GM23338 (cell line): Measurements from ENCODE around the gene FCHSD1. TPM values are rescaled to one million over a fixed set of nuclear protein-coding genes. Genes with fewer than 3 reads are reported as not detected.

ENCODE experiments used
- ATAC-seq: fragments of 200-7000 bp; cut with Tn5 transposase; 3 replicates; pipeline ENCODE4 v1.9.1; 2020
- DNase-seq: peaks from one replicate; pipeline ENCODE4 v3.0.0-alpha.2; 2015; ENCODE audit warnings: low spot score
- H2AFZ ChIP-seq: fragments of 200-600 bp; sonication (generic); 2 replicates; pipeline ENCODE4 v1.8.0; 2016; ENCODE audit warnings: antibody characterized with exemption, mild to moderate bottlenecking, moderate library complexity
- H3F3A ChIP-seq: fragments of 200-600 bp; sonication (generic); replicated peaks from 2 replicates; pipeline ENCODE4 v1.8.0; 2017; ENCODE audit warnings: antibody characterized with exemption, mixed run types, low read depth
- H3K27ac ChIP-seq: fragments of 200-600 bp; sonication (generic); 2 replicates; pipeline ENCODE4 v1.6.1; 2016; ENCODE audit warnings: low read depth
- H3K27me3 ChIP-seq: fragments of 200-600 bp; sonication (generic); 2 replicates; pipeline ENCODE4 v1.8.0; 2016; ENCODE audit warnings: mild to moderate bottlenecking, mixed run types, moderate library complexity; ENCODE audit not compliant: insufficient read depth
- H3K36me3 ChIP-seq: fragments of 200-600 bp; sonication (generic); 2 replicates; pipeline ENCODE4 v1.8.0; 2016; ENCODE audit warnings: mild to moderate bottlenecking; ENCODE audit not compliant: insufficient read depth
- H3K4me1 ChIP-seq: fragments of 200-600 bp; sonication (generic); 2 replicates; pipeline ENCODE4 v1.8.0; 2016; ENCODE audit warnings: mild to moderate bottlenecking, moderate library complexity; ENCODE audit not compliant: insufficient read depth
- H3K4me2 ChIP-seq: fragments of 200-600 bp; sonication (generic); 2 replicates; pipeline ENCODE4 v1.7.1; 2017; ENCODE audit warnings: mixed run types
- H3K4me3 ChIP-seq: fragments of 200-600 bp; sonication (generic); 2 replicates; pipeline ENCODE4 v1.6.1; 2016; ENCODE audit warnings: mixed run types
- H3K79me2 ChIP-seq: fragments of 200-600 bp; sonication (generic); replicated peaks from 2 replicates; pipeline ENCODE4 v1.8.0; 2017; ENCODE audit warnings: mild to moderate bottlenecking; ENCODE audit not compliant: insufficient read depth
- H3K9me2 ChIP-seq: fragments of 200-600 bp; sonication (generic); 2 replicates; pipeline ENCODE4 v1.8.0; 2017; ENCODE audit not compliant: insufficient read depth
- H4K20me1 ChIP-seq: fragments of 200-600 bp; sonication (generic); replicated peaks from 2 replicates; pipeline ENCODE4 v1.8.0; 2017; ENCODE audit warnings: mild to moderate bottlenecking; ENCODE audit not compliant: insufficient read depth
- H3K27ac Mint-ChIP-seq: 2 replicates; pipeline ENCODE4 v1.8.0; 2020; ENCODE audit warnings: inconsistent platforms, mild to moderate bottlenecking, moderate library complexity, mixed read lengths
- H3K27me3 Mint-ChIP-seq: 3 replicates; pipeline ENCODE4 v1.8.0; 2022; ENCODE audit warnings: low read depth, mild to moderate bottlenecking, moderate library complexity, mixed read lengths, inconsistent platforms; ENCODE audit not compliant: insufficient read depth, poor library complexity
- H3K36me3 Mint-ChIP-seq: 3 replicates; pipeline ENCODE4 v1.8.0; 2021; ENCODE audit warnings: low read depth, mild to moderate bottlenecking, inconsistent platforms, moderate library complexity, mixed read lengths
- H3K4me1 Mint-ChIP-seq: 3 replicates; pipeline ENCODE4 v1.8.0; 2020; ENCODE audit warnings: mild to moderate bottlenecking, inconsistent platforms, mixed read lengths
- H3K4me3 Mint-ChIP-seq: 3 replicates; pipeline ENCODE4 v1.8.0; 2021; ENCODE audit warnings: moderate library complexity, mild to moderate bottlenecking, inconsistent platforms, mixed read lengths
- H3K9me3 Mint-ChIP-seq: 3 replicates; pipeline ENCODE4 v1.8.0; 2020; ENCODE audit warnings: moderate library complexity, mild to moderate bottlenecking, inconsistent platforms, mixed read lengths
- CREB1 ChIP-seq: fragments of 250-450 bp; sonication (Bioruptor Pico); IDR thresholded peaks from 2 replicates; pipeline ENCODE4 v1.5.0; 2020; ENCODE audit warnings: low read depth, mild to moderate bottlenecking, moderate library complexity
- EZH2 ChIP-seq: fragments of 200-600 bp; sonication (generic); IDR thresholded peaks from one replicate; pipeline ENCODE4 v1.8.0; 2017; ENCODE audit warnings: antibody characterized with exemption, mild to moderate bottlenecking, low read depth; ENCODE audit not compliant: unreplicated experiment
- EZH2phosphoT487 ChIP-seq: fragments of 200-600 bp; sonication (generic); IDR thresholded peaks from one replicate; pipeline ENCODE4 v1.8.1; 2018; ENCODE audit warnings: antibody characterized with exemption; ENCODE audit not compliant: unreplicated experiment
- POLR2AphosphoS5 ChIP-seq: IDR thresholded peaks from 2 replicates; pipeline ENCODE4 v1.6.1; 2016; ENCODE audit warnings: antibody characterized with exemption, low read depth
- ZNF114 ChIP-seq: fragments of 250-450 bp; sonication (Bioruptor Pico); IDR thresholded peaks from 2 replicates; pipeline ENCODE4 v1.5.0; 2020; ENCODE audit warnings: mild to moderate bottlenecking, moderate library complexity
- ZNF331 ChIP-seq: fragments of 250-450 bp; sonication (Bioruptor Pico); IDR thresholded peaks from 2 replicates; pipeline ENCODE4 v1.5.0; 2020; ENCODE audit warnings: low read depth, mild to moderate bottlenecking, moderate library complexity
- polyA plus RNA-seq: library from polyadenylated mRNA; unstranded; fragments of >200 nt; fragmentation: Nextera tagmentation; extraction: Ambion mirVana; gene quantifications from 2 replicates; pipeline ENCODE4 v1.2.1, GENCODE V29; 2016
- total RNA-seq: library from RNA; depleted of rRNA; stranded (reverse); fragments of >200 nt; shearing (Covaris generic); gene quantifications from 2 replicates; pipeline ENCODE4 v1.2.3, GENCODE V29; 2014
- TF ChIP-seq, protein P1 (sequence below): fragments of 250-450 bp; sonication (Bioruptor Pico); IDR thresholded peaks from 2 replicates; pipeline ENCODE4 v1.5.0; 2020; ENCODE audit warnings: mild to moderate bottlenecking, moderate library complexity
- TF ChIP-seq, protein P2 (sequence below), 2 experiments: fragments of 200-600 bp in 1 of 2; sonication (generic) in 1 of 2; conservative IDR thresholded peaks; 2 replicates each; pipeline versions ENCODE4 v1.5.1 to v1.6.1; 2016 to 2017; ENCODE audit warnings: antibody characterized with exemption in 2 of 2, low read depth in 2 of 2, mild to moderate bottlenecking in 2 of 2, moderate library complexity in 1 of 2

Gene FCHSD1
- total and polyA plus RNA-seq, 2 experiments from 2014 or later, result 24.7 to 46.6 TPM

DNA sequence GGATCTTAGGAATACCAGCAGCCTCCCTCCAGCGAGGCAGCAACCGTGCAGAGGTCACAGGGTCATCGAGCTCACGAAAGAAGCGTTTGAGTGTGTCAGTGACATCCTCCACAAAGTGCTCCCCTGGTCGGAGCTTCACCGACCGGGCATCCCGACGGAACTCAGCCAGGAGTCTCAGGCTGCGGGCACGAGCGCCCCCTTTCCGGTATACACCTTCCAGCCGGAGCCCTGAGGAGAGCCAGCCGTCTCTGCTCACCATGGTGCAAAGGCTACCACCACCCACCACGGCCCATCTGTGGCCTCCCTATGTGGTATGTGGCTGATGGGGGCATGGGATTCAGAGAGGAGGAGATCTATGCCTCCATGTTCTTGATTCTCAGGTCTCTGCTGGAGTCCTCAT lies 10.8 kb upstream of the FCHSD1 start:
- Histone ChIP-seq H2AFZ (no peak overlapping the region), H3K9me2 (no peaks in the 10 kb centered on the region), H3K36me3 (peaks cover 39% of the 10 kb centered on the region), H4K20me1 (no peaks in the 10 kb centered on the region; the same call in 1 of the 2 replicates), H3F3A (0 out of 2 replicates have a peak, but pooled peaks cover 3% of the 10 kb centered on the region), H3K4me3 (no peak overlapping the region), H3K27me3 (no peaks in the 10 kb centered on the region), H3K79me2 (no peaks in the 10 kb centered on the region), H3K27ac (no peak overlapping the region), H3K4me1 (no peaks in the 10 kb centered on the region), H3K4me2 (no peak overlapping the region)
- Mint-ChIP-seq H3K27ac (no peak overlapping the region), H3K27me3 (peaks cover 13% of the 10 kb centered on the region), H3K9me3 (no peaks in the 10 kb centered on the region), H3K4me3 (no peak overlapping the region), H3K36me3 (peaks cover 69% of the 10 kb centered on the region), H3K4me1 (peaks cover 10% of the 10 kb centered on the region)
- TF ChIP-seq EZH2phosphoT487 (no peak), CREB1 (CRISPR knock-in tag) (no peak), ZNF331 (no peak), ZNF114 (CRISPR knock-in tag) (no peak), EZH2 (no peak), POLR2AphosphoS5 (no peak)
- TF ChIP-seq, protein P1, sequence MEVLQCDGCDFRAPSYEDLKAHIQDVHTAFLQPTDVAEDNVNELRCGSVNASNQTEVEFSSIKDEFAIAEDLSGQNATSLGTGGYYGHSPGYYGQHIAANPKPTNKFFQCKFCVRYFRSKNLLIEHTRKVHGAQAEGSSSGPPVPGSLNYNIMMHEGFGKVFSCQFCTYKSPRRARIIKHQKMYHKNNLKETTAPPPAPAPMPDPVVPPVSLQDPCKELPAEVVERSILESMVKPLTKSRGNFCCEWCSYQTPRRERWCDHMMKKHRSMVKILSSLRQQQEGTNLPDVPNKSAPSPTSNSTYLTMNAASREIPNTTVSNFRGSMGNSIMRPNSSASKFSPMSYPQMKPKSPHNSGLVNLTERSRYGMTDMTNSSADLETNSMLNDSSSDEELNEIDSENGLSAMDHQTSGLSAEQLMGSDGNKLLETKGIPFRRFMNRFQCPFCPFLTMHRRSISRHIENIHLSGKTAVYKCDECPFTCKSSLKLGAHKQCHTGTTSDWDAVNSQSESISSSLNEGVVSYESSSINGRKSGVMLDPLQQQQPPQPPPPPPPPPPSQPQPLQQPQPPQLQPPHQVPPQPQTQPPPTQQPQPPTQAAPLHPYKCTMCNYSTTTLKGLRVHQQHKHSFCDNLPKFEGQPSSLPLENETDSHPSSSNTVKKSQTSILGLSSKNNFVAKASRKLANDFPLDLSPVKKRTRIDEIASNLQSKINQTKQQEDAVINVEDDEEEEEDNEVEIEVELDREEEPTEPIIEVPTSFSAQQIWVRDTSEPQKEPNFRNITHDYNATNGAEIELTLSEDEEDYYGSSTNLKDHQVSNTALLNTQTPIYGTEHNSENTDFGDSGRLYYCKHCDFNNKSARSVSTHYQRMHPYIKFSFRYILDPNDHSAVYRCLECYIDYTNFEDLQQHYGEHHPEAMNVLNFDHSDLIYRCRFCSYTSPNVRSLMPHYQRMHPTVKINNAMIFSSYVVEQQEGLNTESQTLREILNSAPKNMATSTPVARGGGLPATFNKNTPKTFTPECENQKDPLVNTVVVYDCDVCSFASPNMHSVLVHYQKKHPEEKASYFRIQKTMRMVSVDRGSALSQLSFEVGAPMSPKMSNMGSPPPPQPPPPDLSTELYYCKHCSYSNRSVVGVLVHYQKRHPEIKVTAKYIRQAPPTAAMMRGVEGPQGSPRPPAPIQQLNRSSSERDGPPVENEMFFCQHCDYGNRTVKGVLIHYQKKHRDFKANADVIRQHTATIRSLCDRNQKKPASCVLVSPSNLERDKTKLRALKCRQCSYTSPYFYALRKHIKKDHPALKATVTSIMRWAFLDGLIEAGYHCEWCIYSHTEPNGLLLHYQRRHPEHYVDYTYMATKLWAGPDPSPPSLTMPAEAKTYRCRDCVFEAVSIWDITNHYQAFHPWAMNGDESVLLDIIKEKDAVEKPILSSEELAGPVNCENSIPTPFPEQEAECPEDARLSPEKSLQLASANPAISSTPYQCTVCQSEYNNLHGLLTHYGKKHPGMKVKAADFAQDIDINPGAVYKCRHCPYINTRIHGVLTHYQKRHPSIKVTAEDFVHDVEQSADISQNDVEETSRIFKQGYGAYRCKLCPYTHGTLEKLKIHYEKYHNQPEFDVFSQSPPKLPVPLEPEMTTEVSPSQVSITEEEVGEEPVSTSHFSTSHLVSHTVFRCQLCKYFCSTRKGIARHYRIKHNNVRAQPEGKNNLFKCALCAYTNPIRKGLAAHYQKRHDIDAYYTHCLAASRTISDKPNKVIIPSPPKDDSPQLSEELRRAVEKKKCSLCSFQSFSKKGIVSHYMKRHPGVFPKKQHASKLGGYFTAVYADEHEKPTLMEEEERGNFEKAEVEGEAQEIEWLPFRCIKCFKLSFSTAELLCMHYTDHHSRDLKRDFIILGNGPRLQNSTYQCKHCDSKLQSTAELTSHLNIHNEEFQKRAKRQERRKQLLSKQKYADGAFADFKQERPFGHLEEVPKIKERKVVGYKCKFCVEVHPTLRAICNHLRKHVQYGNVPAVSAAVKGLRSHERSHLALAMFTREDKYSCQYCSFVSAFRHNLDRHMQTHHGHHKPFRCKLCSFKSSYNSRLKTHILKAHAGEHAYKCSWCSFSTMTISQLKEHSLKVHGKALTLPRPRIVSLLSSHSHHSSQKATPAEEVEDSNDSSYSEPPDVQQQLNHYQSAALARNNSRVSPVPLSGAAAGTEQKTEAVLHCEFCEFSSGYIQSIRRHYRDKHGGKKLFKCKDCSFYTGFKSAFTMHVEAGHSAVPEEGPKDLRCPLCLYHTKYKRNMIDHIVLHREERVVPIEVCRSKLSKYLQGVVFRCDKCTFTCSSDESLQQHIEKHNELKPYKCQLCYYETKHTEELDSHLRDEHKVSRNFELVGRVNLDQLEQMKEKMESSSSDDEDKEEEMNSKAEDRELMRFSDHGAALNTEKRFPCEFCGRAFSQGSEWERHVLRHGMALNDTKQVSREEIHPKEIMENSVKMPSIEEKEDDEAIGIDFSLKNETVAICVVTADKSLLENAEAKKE (CRISPR knock-in tag), result no peak
- TF ChIP-seq, protein P2, sequence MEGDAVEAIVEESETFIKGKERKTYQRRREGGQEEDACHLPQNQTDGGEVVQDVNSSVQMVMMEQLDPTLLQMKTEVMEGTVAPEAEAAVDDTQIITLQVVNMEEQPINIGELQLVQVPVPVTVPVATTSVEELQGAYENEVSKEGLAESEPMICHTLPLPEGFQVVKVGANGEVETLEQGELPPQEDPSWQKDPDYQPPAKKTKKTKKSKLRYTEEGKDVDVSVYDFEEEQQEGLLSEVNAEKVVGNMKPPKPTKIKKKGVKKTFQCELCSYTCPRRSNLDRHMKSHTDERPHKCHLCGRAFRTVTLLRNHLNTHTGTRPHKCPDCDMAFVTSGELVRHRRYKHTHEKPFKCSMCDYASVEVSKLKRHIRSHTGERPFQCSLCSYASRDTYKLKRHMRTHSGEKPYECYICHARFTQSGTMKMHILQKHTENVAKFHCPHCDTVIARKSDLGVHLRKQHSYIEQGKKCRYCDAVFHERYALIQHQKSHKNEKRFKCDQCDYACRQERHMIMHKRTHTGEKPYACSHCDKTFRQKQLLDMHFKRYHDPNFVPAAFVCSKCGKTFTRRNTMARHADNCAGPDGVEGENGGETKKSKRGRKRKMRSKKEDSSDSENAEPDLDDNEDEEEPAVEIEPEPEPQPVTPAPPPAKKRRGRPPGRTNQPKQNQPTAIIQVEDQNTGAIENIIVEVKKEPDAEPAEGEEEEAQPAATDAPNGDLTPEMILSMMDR (conservative IDR thresholded peaks at IDR 0.05; ENCODE audit: low read depth in 2 of 2), result peak in 1 of 2 experiments; percentile 41; a peak in 2 of 4 replicates
- ATAC-seq, result no peak
- peak; percentile 15 for DNase-seq
